G401 (cell line): ENCODE results near the gene OBSCN. TPM values are rescaled to one million over a fixed set of nuclear protein-coding genes. Genes with fewer than 3 reads are reported as not detected.

ENCODE experiments used
- DNase-seq: peaks from one replicate; pipeline ENCODE4 v3.0.0-alpha.2; 2015; ENCODE audit warnings: low spot score
- in situ Hi-C: cut with HindIII; loops from 2 replicates; pipeline ENCODE4 v1.10.0; 2016; ENCODE audit warnings: low sequenced_read_pairs, mixed read lengths
- total RNA-seq: library from RNA; depleted of rRNA; stranded (reverse); fragments of >200 nt; shearing (Covaris generic); gene quantifications from 2 replicates; pipeline ENCODE4 v1.2.3, GENCODE V29; 2014

The OBSCN gene
- total RNA-seq, 1 experiment from 2014 or later: 7.3 TPM

GRCh38 chr1:228358039-228358763 lies 150.4 kb downstream of the OBSCN start:
- in situ Hi-C loops: no loop called here
- DNase-seq: no peak

DNA sequence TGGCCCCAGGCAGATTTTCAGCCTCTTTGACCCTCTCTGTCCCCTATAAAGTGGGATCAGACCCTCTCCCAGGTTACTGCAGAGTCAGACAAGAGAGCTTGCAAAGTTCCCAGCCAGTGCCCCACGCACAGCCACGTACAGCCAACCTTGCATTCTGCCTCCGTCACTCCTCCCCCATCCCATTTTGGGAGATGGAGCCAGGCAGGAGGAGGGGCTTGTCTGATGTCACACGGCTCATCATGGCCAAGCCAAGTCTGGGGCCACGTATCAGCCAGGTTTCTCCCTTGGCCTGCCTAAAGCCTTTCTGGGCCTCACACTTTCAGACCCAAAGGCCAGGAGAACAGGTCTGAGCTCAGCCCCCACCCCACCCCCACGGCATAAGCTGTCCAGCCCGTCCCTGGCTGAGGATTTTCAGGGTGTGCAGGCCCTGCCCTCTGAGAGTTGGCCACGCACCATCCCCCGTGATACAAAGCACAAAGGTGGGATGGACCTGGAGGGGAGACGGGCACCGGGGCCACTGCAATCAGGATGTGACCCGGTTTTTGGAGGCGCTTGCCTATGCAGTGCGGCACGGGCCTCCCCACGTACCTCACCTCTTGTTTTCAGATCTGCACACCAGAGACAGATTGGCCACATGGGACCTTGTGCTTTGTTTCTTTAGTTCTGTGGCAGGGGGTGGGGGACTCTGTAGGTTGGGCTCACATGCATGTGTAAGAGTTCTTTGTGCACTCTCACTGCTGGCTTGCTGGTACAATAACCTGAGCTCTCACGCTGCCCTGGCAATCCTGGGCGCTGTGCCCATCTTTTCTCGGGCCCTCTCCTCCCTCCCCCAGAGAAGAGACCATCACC lies 151.1 kb downstream of the OBSCN start:
- in situ Hi-C loops: no loop called here
- DNase-seq: no peak

GRCh38 chr1:228359613-228360532 lies 152.0 kb downstream of the OBSCN start:
- in situ Hi-C loops: no loop called here
- DNase-seq: no peak

DNA sequence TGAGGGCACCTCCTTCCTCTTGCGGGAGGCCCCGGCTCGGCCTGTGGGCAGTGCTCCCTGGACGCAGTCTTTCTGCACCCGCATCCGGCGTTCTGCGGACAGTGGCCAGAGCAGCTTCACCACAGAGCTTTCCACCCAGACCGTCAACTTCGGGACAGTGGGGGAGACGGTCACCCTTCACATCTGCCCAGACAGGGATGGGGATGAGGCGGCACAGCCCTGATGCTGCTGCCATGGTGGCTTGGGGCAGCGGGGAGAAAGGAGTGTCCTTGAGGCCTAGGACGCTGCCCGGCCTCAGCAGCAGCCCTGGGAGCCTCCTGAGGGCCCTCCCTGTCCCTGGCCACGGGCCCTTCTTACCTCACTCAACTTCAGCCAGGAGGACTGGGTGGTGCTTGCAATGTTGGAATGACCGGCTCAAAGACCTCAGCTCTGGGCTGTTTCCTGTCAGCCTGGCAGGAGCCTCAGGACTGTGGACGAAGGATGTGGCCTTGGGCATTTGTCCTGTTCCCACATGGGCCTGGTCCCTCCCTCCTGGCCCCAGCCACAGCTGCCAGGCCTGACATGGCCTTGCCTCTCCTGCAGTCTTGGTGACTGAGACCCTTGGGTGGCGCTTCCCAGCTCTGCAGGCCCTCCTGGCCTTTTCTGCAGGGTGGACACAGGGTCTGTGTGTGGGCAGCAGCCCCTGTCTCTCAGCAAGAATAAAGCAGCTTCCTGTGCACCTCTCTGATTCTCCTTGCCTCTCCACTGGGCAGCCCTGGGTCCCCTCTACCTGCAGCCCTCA lies 152.9 kb downstream of the OBSCN start:
- in situ Hi-C loops: no loop called here
- DNase-seq: no peak

- in situ Hi-C loops: no loop called here
- DNase-seq: no peak
Observed at GRCh38 chr1:228361314-228362140, 153.7 kb downstream of the OBSCN start.

DNA sequence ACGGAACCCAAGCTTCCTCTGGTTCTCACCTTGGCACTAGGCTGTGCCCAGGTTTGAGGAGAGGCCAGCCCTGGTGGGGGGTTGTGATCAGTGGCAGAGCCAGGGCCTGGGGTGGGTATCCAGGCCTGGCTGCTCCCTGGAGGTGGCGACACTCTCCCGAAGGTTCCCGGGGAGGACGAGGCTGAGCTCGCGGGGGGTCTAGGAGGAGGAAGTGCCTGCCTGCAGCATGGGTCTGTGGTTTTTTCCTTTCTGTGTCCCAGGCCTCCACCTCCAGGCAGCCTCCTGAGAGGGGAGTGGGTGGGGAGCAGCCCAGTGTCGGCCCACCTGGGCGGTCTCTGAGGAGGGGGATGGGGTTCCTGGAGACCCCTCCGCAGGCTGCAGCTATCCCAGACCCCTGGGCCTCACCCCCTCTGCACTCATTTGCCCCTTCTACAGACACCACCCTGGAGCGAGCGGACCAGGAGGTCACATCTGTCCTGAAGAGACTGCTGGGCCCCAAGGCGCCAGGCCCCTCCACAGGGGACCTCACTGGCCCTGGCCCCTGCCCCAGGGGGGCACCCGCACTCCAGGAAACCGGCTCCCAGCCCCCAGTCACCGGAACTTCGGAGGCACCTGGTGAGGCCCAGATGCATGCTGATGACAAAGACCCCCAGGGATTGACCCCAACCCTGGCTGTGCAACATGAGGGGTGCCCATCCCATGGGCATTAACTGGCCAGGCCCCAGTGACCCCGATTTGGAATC lies 154.5 kb downstream of the OBSCN start:
- in situ Hi-C loops: no loop called here
- DNase-seq: no peak

DNA sequence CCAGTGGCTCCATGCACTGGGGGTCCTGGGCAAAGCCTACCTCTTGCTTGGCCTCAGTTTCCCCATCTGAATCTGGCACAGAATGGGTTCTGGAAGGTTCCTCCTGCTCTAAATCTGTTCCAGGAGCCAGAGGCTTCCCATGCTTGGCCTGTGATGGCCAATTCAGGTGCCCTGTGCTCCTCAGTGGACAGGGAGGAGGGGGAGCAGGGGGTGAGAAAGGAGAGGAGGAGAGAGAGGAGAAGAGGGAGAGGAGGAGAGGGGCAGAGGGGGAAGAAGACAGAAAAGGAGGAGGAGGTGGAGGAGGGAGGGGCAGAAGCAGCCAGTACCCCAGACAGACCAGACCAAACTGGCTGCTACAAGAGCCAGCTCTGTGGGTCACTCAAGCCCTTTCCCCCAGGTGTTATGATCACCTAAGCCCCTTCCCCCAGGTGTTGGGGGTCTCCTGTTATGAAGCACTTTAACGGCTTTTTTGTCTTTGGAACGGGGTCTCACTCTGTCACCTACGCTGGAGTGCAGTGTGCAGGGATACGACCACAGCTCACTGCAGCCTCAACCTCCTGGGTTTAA lies 155.1 kb downstream of the OBSCN start:
- DNase-seq: no peak
- in situ Hi-C loops: no loop called here

DNA sequence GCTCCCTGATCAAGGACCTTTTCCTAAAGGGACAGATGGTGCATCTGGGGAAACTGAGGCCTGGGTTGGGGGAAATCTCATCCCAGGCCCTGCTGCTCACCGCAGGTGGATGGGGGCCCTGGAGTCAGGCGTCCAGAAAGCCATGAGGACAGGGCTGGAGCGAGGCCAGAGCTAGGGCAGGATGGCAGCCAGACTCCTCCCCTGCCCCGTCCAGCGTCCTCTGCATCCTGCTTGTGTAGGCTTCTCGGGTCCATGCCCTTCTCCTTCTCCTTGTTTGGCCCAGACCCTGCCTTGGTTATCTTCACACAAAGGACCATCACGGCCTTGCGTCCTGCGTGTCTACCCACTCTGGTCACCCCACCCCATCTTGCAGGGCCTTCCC lies 155.8 kb downstream of the OBSCN start:
- DNase-seq: no peak
- in situ Hi-C loops: no loop called here

DNA sequence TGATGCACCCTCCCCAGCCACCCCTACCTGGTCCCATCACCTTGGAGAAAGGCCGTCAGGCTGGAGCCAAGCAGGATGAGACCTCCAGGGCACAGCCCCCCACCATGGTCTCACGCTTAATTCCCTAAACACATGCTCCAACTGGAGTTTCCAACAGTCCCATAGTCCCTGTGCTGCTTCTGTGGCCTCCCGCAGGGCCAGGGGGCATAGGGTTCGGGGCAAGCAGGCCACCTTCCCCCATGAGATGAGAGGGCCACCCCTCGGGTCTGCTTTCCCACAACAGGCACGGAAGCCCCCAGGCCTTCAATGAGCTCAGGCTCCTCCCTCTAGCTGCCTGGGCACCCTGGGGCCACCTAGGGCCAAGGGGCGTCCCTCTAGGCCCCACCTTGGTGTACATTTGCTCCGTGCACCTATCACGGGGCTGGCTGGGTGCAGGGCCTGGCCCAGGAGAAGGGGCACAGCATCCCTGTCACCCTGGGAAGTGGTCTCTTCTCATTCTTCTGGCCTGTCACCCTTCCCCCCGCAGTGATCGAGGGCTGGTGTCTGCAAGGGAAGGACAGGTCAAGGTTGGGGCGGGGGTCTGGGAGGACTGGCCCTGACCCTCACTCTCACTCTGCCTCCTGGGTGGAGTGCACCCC lies 156.3 kb downstream of the OBSCN start:
- no peak for DNase-seq

GRCh38 chr1:228364706-228365213 lies 156.9 kb downstream of the OBSCN start:
- DNase-seq: no peak
- in situ Hi-C loops: no loop called here

More for the DNA sequence above, 156.3 kb downstream of the OBSCN start:
- in situ Hi-C loops: no loop called here

DNA sequence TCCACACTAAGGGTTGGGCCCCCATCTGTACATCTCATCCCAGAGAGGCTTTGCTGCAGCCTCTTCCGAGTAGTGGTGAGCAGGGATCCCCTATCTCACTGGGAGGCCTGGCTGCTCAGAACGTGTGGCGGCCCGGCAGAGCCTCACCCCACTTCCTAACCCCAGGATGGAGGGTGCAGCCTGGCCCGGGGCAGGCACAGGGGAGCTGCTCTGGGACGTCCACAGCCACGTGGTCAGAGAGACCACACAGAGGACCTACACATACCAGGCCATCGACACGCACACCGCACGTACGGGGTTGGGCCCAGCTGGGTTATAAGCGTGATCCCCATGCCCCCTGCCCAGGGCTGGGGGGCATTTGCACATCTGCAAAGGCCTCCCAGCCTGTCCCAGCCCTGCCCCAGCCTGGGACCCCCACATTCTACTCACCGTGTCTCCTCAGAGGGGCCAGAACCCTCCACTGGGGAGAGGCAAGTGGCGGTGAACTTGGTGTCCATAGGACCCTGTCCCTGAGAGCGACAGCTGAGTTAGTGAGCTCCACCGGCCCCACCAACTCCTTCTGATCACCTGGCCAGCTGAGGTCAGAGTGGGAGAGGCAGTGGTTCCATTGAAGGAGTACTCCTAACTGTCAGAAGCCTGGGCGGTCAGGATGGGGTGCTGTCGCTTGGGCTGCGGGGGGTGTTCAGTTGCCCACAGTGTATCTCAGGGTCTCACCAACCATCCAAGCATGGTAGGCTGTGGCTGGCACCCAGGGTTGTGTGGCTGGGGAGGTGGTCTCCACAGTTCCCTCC lies 157.6 kb downstream of the OBSCN start:
- DNase-seq: no peak
- in situ Hi-C loops: no loop called here

DNA sequence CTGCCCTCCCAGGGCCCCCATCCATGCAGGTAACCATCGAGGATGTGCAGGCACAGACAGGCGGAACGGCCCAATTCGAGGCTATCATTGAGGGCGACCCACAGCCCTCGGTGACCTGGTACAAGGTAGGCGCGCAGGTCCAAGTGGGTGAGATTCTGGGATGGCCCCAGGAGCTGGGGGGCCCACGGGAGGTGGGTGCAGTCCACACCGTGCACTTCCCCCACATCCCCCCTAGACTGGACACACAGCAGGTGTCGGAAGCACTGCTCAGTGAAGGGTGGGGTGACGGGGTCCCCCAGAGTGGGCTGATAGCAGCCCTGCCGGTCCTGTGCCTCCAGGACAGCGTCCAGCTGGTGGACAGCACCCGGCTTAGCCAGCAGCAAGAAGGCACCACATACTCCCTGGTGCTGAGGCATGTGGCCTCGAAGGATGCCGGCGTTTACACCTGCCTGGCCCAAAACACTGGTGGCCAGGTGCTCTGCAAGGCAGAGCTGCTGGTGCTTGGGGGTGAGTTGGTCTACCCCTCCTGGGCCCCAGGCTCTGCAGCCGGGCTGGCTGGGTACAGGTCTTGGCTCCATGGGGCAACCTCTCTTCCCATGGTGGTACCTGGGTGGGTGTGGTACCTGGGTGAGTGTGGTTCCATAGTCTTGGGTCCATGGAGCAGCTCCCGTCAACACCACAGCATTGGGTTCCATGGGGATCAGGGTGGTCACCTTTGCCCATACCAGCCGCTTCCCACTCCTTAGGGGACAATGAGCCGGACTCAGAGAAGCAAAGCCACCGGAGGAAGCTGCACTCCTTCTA lies 158.4 kb downstream of the OBSCN start:
- no peak for DNase-seq
- in situ Hi-C loops: no loop called here

GRCh38 chr1:228366866-228367741 lies 159.3 kb downstream of the OBSCN start:
- in situ Hi-C loops: no loop called here
- no peak for DNase-seq
